HAP-1 (cell line): ENCODE measurements around the gene KRT75.
A peak's percentile ranks its signal among the peaks of the same experiment; 100 is the strongest.

Experiments used
- DNase-seq, 2 experiments: peaks; one replicate each; pipeline ENCODE4 v3.0.0-alpha.2; 2016 to 2020; ENCODE audit warnings: low spot score in 2 of 2
- H3K27me3 ChIP-seq: fragments of 250-450 bp; sonication (Bioruptor Pico); 2 replicates; pipeline ENCODE4 v1.5.1; 2020; ENCODE audit warnings: low read depth, mild to moderate bottlenecking, moderate library complexity
- H3K36me3 ChIP-seq: fragments of 250-450 bp; sonication (Bioruptor Pico); replicated peaks from 2 replicates; pipeline ENCODE4 v1.5.1; 2020; ENCODE audit warnings: mild to moderate bottlenecking
- H3K4me1 ChIP-seq: fragments of 250-450 bp; sonication (Bioruptor Pico); 2 replicates; pipeline ENCODE4 v1.5.1; 2020; ENCODE audit warnings: mild to moderate bottlenecking
- H3K4me3 ChIP-seq: fragments of 250-450 bp; sonication (Bioruptor Pico); 2 replicates; pipeline ENCODE4 v1.5.1; 2020; ENCODE audit warnings: mild to moderate bottlenecking, moderate library complexity
- H3K9me3 ChIP-seq: fragments of 250-450 bp; sonication (Bioruptor Pico); 2 replicates; pipeline ENCODE4 v1.5.1; 2020; ENCODE audit warnings: mild to moderate bottlenecking, moderate library complexity
- in situ Hi-C: fragments of 300-500 bp; cut with MboI; formaldehyde crosslinking; loops from 3 replicates; pipeline ENCODE4 v1.14.3; 2020; ENCODE audit warnings: low sequenced_read_pairs, inconsistent platforms, mixed read lengths

The KRT75 gene

GRCh38 chr12:52436000-52436827 lies 2.0 kb upstream of the KRT75 start:
- H3K27me3 ChIP-seq: no peaks in the 10 kb centered on the region
- no peaks in the 10 kb centered on the region for H3K36me3 ChIP-seq
- H3K4me3 ChIP-seq: no peak overlapping the region
- in situ Hi-C loops: no loop called here
- no peaks in the 10 kb centered on the region for H3K4me1 ChIP-seq
- no peaks in the 10 kb centered on the region for H3K9me3 ChIP-seq
- DNase-seq: no peak

- peaks cover 1% of the 10 kb centered on the region; the same call in 1 of the 2 replicates for H3K27me3 ChIP-seq
- H3K4me1 ChIP-seq: no peaks in the 10 kb centered on the region
- H3K9me3 ChIP-seq: no peaks in the 10 kb centered on the region
- H3K36me3 ChIP-seq: no peaks in the 10 kb centered on the region
- no peak for DNase-seq
- H3K4me3 ChIP-seq: no peak overlapping the region
- in situ Hi-C loops: no loop called here
Observed at GRCh38 chr12:52435659-52435999, 1.5 kb upstream of the KRT75 start.

- no peaks in the 10 kb centered on the region for H3K36me3 ChIP-seq
- no peaks in the 10 kb centered on the region for H3K4me1 ChIP-seq
- in situ Hi-C loops: no loop called here
- no peaks in the 10 kb centered on the region for H3K9me3 ChIP-seq
- H3K4me3 ChIP-seq: no peak overlapping the region
- peaks cover 3% of the 10 kb centered on the region; the same call in 1 of the 2 replicates for H3K27me3 ChIP-seq
- DNase-seq: no peak
Observed at GRCh38 chr12:52434760-52435530, 774 bp upstream of the KRT75 start.

- in situ Hi-C loops: no loop called here
- H3K9me3 ChIP-seq: no peaks in the 10 kb centered on the region
- H3K4me3 ChIP-seq: no peak overlapping the region
- H3K4me1 ChIP-seq: no peaks in the 10 kb centered on the region
- H3K27me3 ChIP-seq: peaks cover 3% of the 10 kb centered on the region; the same call in 1 of the 2 replicates
- DNase-seq: no peak
- H3K36me3 ChIP-seq: no peaks in the 10 kb centered on the region
Observed at GRCh38 chr12:52433501-52434080, 580 bp downstream of the KRT75 start.

GRCh38 chr12:52432559-52433207 lies 1.5 kb downstream of the KRT75 start:
- in situ Hi-C loops: no loop called here

GRCh38 chr12:52428121-52428520 lies 6.0 kb downstream of the KRT75 start:
- in situ Hi-C loops: no loop called here
- H3K4me1 ChIP-seq: peaks cover 6% of the 10 kb centered on the region; the same call in 1 of the 2 replicates
- peaks cover 3% of the 10 kb centered on the region; the same call in 1 of the 2 replicates for H3K27me3 ChIP-seq
- H3K36me3 ChIP-seq: no peaks in the 10 kb centered on the region
- H3K4me3 ChIP-seq: no peak overlapping the region
- no peak for DNase-seq
- H3K9me3 ChIP-seq: no peaks in the 10 kb centered on the region

More at GRCh38 chr12:52432559-52433207, 1.5 kb downstream of the KRT75 start:
- Histone ChIP-seq H3K9me3 (no peaks in the 10 kb centered on the region), H3K36me3 (no peaks in the 10 kb centered on the region), H3K4me3 (no peak overlapping the region), H3K4me1 (peaks cover under 1% of the 10 kb centered on the region; the same call in 1 of the 2 replicates), H3K27me3 (peaks cover 3% of the 10 kb centered on the region; the same call in 1 of the 2 replicates)
- no peak for DNase-seq

GRCh38 chr12:52427083-52427482 lies 7.1 kb downstream of the KRT75 start:
- Histone ChIP-seq H3K4me3 (no peak overlapping the region), H3K4me1 (peaks cover 6% of the 10 kb centered on the region; the same call in 1 of the 2 replicates), H3K36me3 (no peaks in the 10 kb centered on the region), H3K9me3 (no peaks in the 10 kb centered on the region), H3K27me3 (peaks cover 5% of the 10 kb centered on the region)
- in situ Hi-C loops: no loop called here
- peak in 1 of 2 experiments; percentile 6 for DNase-seq

GRCh38 chr12:52426034-52426433 lies 8.1 kb downstream of the KRT75 start:
- no peaks in the 10 kb centered on the region for H3K36me3 ChIP-seq
- no peak for DNase-seq
- H3K4me1 ChIP-seq: peaks cover 6% of the 10 kb centered on the region; the same call in 1 of the 2 replicates
- no peak overlapping the region for H3K4me3 ChIP-seq
- no peaks in the 10 kb centered on the region for H3K9me3 ChIP-seq
- peaks cover 5% of the 10 kb centered on the region for H3K27me3 ChIP-seq
- in situ Hi-C loops: no loop called here

- DNase-seq: no peak
- in situ Hi-C loops: no loop called here
- H3K4me1 ChIP-seq: peaks cover 6% of the 10 kb centered on the region; the same call in 1 of the 2 replicates
- peaks cover 2% of the 10 kb centered on the region; the same call in 1 of the 2 replicates for H3K27me3 ChIP-seq
- H3K4me3 ChIP-seq: no peak overlapping the region
- H3K36me3 ChIP-seq: no peaks in the 10 kb centered on the region
- no peaks in the 10 kb centered on the region for H3K9me3 ChIP-seq
Observed at GRCh38 chr12:52425466-52425865, 8.7 kb downstream of the KRT75 start.

GRCh38 chr12:52423661-52424500 lies 10.3 kb downstream of the KRT75 start:
- in situ Hi-C loops: no loop called here
- Histone ChIP-seq H3K4me1 (peaks cover 6% of the 10 kb centered on the region; the same call in 1 of the 2 replicates), H3K27me3 (peaks cover 2% of the 10 kb centered on the region; the same call in 1 of the 2 replicates), H3K9me3 (no peaks in the 10 kb centered on the region), H3K4me3 (no peak overlapping the region), H3K36me3 (no peaks in the 10 kb centered on the region)
- no peak for DNase-seq

GRCh38 chr12:52423035-52423434 lies 11.1 kb downstream of the KRT75 start:
- Histone ChIP-seq H3K4me1 (peaks cover 6% of the 10 kb centered on the region; the same call in 1 of the 2 replicates), H3K27me3 (peaks cover 2% of the 10 kb centered on the region; the same call in 1 of the 2 replicates), H3K4me3 (no peak overlapping the region), H3K36me3 (no peaks in the 10 kb centered on the region), H3K9me3 (no peaks in the 10 kb centered on the region)
- no peak for DNase-seq
- in situ Hi-C loops: no loop called here

- Histone ChIP-seq H3K4me1 (no peaks in the 10 kb centered on the region), H3K27me3 (peaks cover 2% of the 10 kb centered on the region; the same call in 1 of the 2 replicates), H3K4me3 (no peak overlapping the region), H3K9me3 (no peaks in the 10 kb centered on the region), H3K36me3 (no peaks in the 10 kb centered on the region)
- DNase-seq: no peak
- in situ Hi-C loops: no loop called here
Observed at GRCh38 chr12:52419656-52420055, 14.5 kb downstream of the KRT75 start.
